HL-60 (cell line): ENCODE data around the gene KAZN.

Experiments used
- DNase-seq, 2 experiments: peaks; one replicate each; pipeline ENCODE4 v3.0.0-alpha.2; 2010 to 2020; ENCODE audit warnings: low read depth in 1 of 2, low spot score in 1 of 2
- H3K27ac ChIP-seq: fragments of 250-450 bp; sonication (Bioruptor Pico); replicated peaks from 2 replicates; pipeline ENCODE4 v1.5.1; 2020; ENCODE audit warnings: mild to moderate bottlenecking, moderate library complexity
- H3K27me3 ChIP-seq: fragments of 250-450 bp; sonication (Bioruptor Pico); 2 replicates; pipeline ENCODE4 v1.5.1; 2021; ENCODE audit warnings: mild to moderate bottlenecking, moderate library complexity; ENCODE audit not compliant: insufficient read depth, poor library complexity, severe bottlenecking
- H3K4me3 ChIP-seq: replicated peaks from 2 replicates; pipeline ENCODE4 v1.5.1; 2011; ENCODE audit warnings: mild to moderate bottlenecking, control low read depth, low read length; ENCODE audit not compliant: insufficient read depth
- GABPA ChIP-seq: IDR thresholded peaks from 2 replicates; pipeline ENCODE4 v1.6.1; 2012; ENCODE audit warnings: low read depth
- POLR2AphosphoS5 ChIP-seq: IDR thresholded peaks from 2 replicates; pipeline ENCODE4 v1.6.1; 2012; ENCODE audit warnings: low read depth
- SPI1 ChIP-seq: IDR thresholded peaks from 2 replicates; pipeline ENCODE4 v1.6.1; 2012; ENCODE audit warnings: low read depth, mild to moderate bottlenecking, borderline replicate concordance
- TF ChIP-seq, protein P1 (sequence below): IDR thresholded peaks from 2 replicates; pipeline ENCODE4 v1.6.1; 2012; ENCODE audit warnings: low read depth; ENCODE audit not compliant: insufficient replicate concordance
- TF ChIP-seq, protein P2 (sequence below): IDR thresholded peaks from one replicate; pipeline ENCODE4 v1.5.1; 2011; ENCODE audit warnings: low read length, control low read depth, inconsistent platforms; ENCODE audit not compliant: insufficient read depth

Gene KAZN

DNA sequence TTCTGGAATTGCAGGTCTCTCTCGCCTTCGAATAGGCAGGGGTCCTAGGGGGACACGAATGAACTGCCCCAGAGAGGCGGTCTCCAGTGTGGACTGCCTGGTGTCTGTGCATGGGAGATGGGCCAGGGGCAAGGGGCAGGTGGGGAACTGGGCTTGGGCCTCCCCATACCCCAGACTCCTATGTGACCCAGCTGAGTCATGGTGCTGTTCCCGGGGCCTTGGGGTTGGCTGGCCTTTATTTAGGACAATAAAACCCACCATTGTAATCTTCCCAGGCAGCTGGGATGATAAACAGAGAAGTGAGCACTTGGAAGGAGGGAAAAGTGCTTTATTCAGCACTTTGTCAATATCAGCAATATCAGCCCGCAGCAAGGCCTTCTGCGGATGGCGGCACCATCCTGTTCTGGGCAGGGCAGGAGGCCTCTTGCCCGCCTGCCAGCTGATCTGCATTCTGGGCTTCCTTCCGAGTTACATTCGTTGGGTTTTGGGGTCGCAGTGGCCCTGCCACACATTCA, 346.0 kb downstream of the KAZN start:
- no peak overlapping the region for H3K4me3 ChIP-seq
- DNase-seq = no peak
- TF ChIP-seq POLR2AphosphoS5 = no peak
- TF ChIP-seq, protein P1, sequence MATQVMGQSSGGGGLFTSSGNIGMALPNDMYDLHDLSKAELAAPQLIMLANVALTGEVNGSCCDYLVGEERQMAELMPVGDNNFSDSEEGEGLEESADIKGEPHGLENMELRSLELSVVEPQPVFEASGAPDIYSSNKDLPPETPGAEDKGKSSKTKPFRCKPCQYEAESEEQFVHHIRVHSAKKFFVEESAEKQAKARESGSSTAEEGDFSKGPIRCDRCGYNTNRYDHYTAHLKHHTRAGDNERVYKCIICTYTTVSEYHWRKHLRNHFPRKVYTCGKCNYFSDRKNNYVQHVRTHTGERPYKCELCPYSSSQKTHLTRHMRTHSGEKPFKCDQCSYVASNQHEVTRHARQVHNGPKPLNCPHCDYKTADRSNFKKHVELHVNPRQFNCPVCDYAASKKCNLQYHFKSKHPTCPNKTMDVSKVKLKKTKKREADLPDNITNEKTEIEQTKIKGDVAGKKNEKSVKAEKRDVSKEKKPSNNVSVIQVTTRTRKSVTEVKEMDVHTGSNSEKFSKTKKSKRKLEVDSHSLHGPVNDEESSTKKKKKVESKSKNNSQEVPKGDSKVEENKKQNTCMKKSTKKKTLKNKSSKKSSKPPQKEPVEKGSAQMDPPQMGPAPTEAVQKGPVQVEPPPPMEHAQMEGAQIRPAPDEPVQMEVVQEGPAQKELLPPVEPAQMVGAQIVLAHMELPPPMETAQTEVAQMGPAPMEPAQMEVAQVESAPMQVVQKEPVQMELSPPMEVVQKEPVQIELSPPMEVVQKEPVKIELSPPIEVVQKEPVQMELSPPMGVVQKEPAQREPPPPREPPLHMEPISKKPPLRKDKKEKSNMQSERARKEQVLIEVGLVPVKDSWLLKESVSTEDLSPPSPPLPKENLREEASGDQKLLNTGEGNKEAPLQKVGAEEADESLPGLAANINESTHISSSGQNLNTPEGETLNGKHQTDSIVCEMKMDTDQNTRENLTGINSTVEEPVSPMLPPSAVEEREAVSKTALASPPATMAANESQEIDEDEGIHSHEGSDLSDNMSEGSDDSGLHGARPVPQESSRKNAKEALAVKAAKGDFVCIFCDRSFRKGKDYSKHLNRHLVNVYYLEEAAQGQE = no peak
- no peak for TF ChIP-seq GABPA
- no peak for TF ChIP-seq SPI1
- TF ChIP-seq, protein P2, sequence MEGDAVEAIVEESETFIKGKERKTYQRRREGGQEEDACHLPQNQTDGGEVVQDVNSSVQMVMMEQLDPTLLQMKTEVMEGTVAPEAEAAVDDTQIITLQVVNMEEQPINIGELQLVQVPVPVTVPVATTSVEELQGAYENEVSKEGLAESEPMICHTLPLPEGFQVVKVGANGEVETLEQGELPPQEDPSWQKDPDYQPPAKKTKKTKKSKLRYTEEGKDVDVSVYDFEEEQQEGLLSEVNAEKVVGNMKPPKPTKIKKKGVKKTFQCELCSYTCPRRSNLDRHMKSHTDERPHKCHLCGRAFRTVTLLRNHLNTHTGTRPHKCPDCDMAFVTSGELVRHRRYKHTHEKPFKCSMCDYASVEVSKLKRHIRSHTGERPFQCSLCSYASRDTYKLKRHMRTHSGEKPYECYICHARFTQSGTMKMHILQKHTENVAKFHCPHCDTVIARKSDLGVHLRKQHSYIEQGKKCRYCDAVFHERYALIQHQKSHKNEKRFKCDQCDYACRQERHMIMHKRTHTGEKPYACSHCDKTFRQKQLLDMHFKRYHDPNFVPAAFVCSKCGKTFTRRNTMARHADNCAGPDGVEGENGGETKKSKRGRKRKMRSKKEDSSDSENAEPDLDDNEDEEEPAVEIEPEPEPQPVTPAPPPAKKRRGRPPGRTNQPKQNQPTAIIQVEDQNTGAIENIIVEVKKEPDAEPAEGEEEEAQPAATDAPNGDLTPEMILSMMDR = no peak
- peaks cover 2% of the 10 kb centered on the region for H3K27me3 ChIP-seq
- no peak overlapping the region for H3K27ac ChIP-seq

DNA sequence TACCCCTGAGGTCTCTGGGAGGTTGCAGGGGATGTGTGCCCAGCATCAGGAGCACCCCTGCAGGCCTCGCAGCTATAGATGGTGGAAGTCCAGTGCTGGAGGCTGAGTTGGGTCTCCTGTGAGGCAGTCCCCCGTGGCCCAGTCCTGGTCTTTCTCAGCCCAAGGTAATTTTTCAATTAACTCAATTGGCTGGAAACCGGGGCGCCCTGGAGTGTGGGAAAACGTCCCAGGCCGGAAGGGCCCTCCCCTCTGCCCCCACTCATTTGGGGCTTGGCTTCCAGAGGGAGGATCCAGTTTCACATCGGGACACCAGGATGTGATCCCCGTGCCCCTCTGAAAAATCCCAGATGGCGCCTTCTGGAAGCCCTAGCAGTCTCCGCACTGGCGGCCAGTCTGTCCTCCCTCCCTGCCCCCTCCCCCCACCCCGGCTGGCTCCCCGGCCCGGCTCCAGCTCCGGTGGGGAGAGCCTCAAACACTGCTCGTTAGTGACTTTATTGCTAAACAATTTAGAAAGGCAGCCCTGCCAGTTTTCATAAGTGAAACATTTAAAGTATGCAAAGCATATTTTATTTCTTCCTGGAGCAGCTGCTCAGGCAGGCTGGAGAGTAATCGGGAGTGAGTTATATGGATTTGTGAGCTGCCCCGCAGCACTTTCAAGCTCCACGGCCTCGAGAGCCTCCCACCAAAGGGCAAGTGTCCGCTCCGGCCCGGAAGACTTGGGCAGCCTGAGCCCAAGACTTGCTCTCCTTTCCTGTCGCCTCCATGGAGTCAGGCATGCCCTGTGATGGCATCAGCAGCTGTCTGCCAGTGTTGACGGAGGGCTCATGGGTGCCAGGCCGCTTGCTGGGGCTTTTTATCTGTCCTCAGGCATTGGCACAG, 346.9 kb downstream of the KAZN start:
- TF ChIP-seq POLR2AphosphoS5 = no peak
- TF ChIP-seq, protein P1 = no peak
- TF ChIP-seq, protein P2 = no peak
- TF ChIP-seq GABPA = no peak
- no peak for TF ChIP-seq SPI1
- Histone ChIP-seq H3K4me3 (no peak overlapping the region), H3K27me3 (peaks cover 2% of the 10 kb centered on the region), H3K27ac (no peak overlapping the region)
- no peak for DNase-seq

DNA sequence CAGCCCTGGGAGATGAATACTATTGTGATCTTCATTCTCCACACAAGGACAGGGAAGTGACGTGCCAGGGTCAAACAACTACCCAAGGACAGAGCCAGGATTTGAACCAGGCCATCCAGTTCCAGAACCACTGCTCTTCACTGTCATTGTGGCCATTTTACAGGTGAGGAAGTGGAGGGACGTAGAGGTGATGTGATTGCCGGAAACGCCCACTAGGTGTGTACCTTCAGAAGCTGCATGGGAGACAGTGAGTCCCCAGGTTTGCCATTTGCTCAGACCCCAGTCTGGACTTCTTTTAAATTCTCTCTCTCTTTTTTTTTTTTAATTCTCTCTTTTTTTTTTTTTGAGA, 347.5 kb downstream of the KAZN start:
- no peak for TF ChIP-seq POLR2AphosphoS5
- TF ChIP-seq, protein P1 = no peak
- TF ChIP-seq, protein P2 = no peak
- TF ChIP-seq SPI1 = no peak
- TF ChIP-seq GABPA = no peak
- Histone ChIP-seq H3K4me3 (no peak overlapping the region), H3K27me3 (peaks cover 2% of the 10 kb centered on the region), H3K27ac (no peak overlapping the region)
- DNase-seq = no peak
